Skeletal muscle tissue (tissue), 4 donors: ENCODE results near the gene CCDC102B. TPM values are rescaled to one million over a fixed set of nuclear protein-coding genes. Genes with fewer than 3 reads are reported as not detected.

Source experiments
- H3K27ac ChIP-seq: one replicate; pipeline ENCODE4 v1.7.0; 2013; ENCODE audit warnings: mild to moderate bottlenecking, low read depth, low read length, inconsistent platforms
- H3K27me3 ChIP-seq, 3 donors: one replicate each; pipeline ENCODE4 v1.7.0; 2013; ENCODE audit warnings: low read length in 3 of 3; ENCODE audit not compliant: control insufficient read depth in 3 of 3, insufficient read depth in 3 of 3
- H3K36me3 ChIP-seq, 3 donors: one replicate each; pipeline ENCODE4 v1.7.0; 2013; ENCODE audit warnings: low read length in 3 of 3; ENCODE audit not compliant: control insufficient read depth in 3 of 3, insufficient read depth in 3 of 3
- H3K4me1 ChIP-seq, 3 donors: one replicate each; pipeline ENCODE4 v1.7.0; 2013; ENCODE audit warnings: low read length in 3 of 3, mild to moderate bottlenecking in 3 of 3; ENCODE audit not compliant: control insufficient read depth in 3 of 3, insufficient read depth in 3 of 3
- H3K4me3 ChIP-seq, 3 donors: one replicate each; pipeline ENCODE4 v1.7.0; 2013; ENCODE audit warnings: low read length in 3 of 3
- H3K9ac ChIP-seq, 3 donors: one replicate each; pipeline ENCODE4 v1.7.0; 2013; ENCODE audit warnings: low read length in 3 of 3, mild to moderate bottlenecking in 3 of 3, moderate library complexity in 2 of 3, low read depth in 1 of 3
- H3K9me3 ChIP-seq, 3 donors: one replicate each; pipeline ENCODE4 v1.7.0; 2013; ENCODE audit warnings: low read length in 3 of 3; ENCODE audit not compliant: control insufficient read depth in 3 of 3
- total RNA-seq: library from RNA; depleted of rRNA; stranded (reverse); fragments of >200 nt; gene quantifications from one replicate; pipeline ENCODE4 v1.2.3, GENCODE V29; 2014
- donor health status: Osteomylitis.

CCDC102B gene
- total RNA-seq, 1 donor from 2014 or later, result 21.9 TPM

DNA sequence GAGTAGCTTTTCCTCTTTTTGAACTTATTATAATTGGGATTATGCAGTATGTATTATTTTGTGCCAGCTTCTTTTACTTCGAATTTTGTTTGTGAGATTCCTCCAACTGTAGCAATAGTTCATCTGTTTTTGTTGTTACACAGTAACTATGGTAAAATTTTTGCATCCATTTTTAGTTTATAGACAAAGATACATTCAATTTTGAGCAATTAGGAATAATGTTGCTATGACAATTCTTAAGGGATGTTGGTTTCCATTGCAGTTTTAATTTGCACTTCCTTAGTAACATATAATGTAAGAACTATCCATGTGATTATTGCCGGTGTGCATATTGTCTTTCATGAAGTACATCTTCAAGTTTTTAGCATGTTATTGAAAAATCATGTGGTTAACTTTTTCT lies 20.7 kb downstream of the CCDC102B start:
- Histone ChIP-seq H3K9ac (no peak overlapping the region), H3K4me3 (no peak overlapping the region), H3K4me1 (no peaks in the 10 kb centered on the region), H3K36me3 (no peaks in the 10 kb centered on the region), H3K9me3 (no peaks in the 10 kb centered on the region), H3K27me3 (no peaks in the 10 kb centered on the region), H3K27ac (no peak overlapping the region)

DNA sequence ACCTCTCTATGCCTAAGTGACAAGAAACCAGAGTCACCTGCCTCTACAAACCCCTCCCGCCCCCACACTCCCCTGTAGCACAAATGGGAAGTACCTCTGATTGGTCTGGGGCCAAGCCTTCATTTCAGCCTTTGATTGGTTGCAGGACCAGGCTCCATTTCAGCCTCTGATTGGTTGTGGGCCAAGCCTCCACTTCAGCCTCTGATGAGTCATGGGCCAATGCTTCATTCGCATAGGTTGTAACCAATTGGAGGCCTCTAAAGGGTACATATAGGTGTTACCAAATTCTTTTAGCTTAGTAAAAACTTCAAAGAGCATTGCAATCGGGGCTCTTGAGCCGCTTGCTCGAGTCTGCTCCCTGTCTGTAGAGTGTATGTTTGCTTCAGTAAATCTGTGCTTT lies 25.0 kb downstream of the CCDC102B start:
- Histone ChIP-seq H3K27ac (no peak overlapping the region), H3K4me1 (no peaks in the 10 kb centered on the region), H3K9ac (no peak overlapping the region), H3K4me3 (no peak overlapping the region), H3K36me3 (no peaks in the 10 kb centered on the region), H3K9me3 (no peaks in the 10 kb centered on the region), H3K27me3 (no peaks in the 10 kb centered on the region)

DNA sequence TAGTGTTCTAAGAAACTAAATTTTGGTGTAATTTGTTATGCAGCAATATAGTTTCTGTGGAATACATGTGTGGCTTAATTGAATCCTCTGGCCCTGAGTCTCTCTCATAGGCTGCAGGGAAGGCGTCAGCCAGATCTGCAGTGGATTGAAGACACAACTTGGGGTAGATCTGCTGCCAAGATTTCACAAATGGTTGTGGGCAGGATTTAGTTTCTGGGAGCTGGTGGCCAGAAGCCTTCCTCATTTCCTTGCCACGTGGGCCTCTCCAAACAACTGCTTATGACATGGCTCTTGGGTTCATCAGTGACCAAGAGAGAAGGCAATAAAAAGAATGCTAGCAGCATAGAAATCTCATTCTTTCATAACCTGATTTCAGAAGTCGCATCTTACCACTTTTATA lies 28.2 kb downstream of the CCDC102B start:
- H3K9ac ChIP-seq, result no peak overlapping the region
- no peaks in the 10 kb centered on the region for H3K27me3 ChIP-seq
- no peak overlapping the region for H3K27ac ChIP-seq
- H3K4me3 ChIP-seq, result no peak overlapping the region
- H3K36me3 ChIP-seq, result no peaks in the 10 kb centered on the region
- no peaks in the 10 kb centered on the region for H3K4me1 ChIP-seq
- no peaks in the 10 kb centered on the region for H3K9me3 ChIP-seq

DNA sequence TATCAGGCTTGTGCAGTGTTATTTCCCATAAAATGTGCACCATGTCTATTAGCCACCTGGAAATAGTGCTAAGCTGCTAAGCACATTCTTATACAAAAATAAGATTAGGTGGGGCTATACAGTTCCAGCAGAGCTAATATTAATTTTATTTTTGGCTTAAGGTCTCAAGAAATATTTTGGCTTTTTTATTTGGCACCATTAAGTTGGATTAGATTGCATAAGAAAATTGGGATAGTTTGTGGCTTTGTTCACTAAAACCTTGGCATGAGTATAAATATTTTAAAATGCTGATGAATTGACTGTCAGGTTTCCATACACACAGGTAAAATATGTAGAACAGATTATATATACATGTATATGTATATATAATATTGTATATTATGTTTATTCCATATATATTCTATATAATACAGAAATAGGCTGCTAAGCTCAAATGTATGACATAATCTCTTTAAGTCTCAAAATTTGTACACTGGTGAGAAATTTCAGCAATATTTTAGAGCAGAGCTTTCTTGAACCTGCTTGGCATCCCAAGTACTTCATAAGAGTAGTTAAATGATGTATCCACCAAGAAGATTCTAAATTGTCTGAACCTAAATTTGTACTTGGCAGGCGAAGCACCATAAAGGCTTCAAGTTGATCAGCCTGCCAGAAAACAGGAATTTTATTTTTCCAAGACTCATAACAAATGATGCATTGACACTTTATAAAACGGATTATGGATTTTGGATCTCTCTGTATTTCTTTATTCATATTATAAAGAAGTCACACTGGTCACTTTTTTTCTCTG lies 32.6 kb downstream of the CCDC102B start:
- no peak overlapping the region for H3K4me3 ChIP-seq
- no peaks in the 10 kb centered on the region for H3K9me3 ChIP-seq
- H3K9ac ChIP-seq, result no peak overlapping the region
- no peaks in the 10 kb centered on the region for H3K27me3 ChIP-seq
- H3K27ac ChIP-seq, result no peak overlapping the region
- H3K4me1 ChIP-seq, result no peaks in the 10 kb centered on the region
- H3K36me3 ChIP-seq, result no peaks in the 10 kb centered on the region

DNA sequence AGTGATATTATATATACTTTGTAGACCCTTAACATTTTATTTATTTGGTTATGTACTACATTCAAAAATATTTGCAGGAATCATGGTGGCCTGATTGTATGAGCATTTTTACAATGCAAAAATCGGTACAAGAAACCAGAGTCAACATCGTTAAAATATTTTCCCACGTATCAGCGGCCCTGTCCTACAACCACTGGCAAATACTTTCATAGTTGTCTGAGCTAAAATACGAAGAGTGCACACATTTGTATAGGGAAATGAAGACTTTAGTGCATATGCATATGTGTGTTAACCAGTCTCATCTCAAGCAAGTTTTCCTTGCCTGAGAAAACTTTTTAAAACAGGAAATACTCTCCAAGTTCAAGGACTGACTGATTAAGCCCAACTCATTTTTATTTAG lies 35.9 kb downstream of the CCDC102B start:
- Histone ChIP-seq H3K4me1 (no peaks in the 10 kb centered on the region), H3K4me3 (no peak overlapping the region), H3K9me3 (no peaks in the 10 kb centered on the region), H3K9ac (no peak overlapping the region), H3K36me3 (no peaks in the 10 kb centered on the region), H3K27ac (no peak overlapping the region), H3K27me3 (no peaks in the 10 kb centered on the region)

DNA sequence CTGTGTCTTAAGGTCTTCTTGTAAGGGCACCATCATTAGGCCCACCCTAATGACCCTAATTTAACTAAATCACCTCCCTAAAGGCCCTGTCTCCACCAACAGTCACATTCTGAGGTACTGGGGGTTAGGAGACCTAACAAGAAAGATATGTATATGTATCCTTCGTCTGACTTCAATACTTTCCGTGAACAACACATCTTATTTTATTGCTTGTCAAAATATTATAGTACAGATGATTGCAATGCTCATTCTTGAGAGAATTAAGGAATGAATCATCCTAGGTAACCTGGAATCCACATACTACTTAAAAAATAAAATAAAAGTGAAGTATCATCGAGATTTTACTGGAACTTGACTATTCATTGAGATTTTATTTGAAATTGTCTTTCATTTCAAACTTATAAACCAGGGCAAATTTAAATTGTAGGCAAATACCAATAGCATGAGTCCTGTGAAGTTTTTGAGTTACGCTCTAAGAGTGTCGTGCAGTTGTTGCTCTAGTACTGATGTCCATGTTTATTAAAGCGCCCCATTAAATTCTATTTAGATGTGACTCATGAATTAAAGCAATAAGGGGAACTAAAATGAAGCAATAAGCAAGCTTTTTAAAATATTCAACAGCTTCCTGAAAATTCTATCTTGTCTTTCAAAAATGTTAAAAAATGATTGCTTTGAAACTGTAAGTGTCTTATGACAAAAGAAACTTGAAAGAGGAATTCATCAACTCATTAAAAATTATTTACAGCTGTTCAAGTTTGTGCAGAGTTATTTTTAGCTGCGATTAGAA lies 40.0 kb downstream of the CCDC102B start:
- Histone ChIP-seq H3K9me3 (no peaks in the 10 kb centered on the region), H3K36me3 (no peaks in the 10 kb centered on the region), H3K27me3 (no peaks in the 10 kb centered on the region), H3K4me3 (no peak overlapping the region), H3K4me1 (no peaks in the 10 kb centered on the region), H3K9ac (no peak overlapping the region), H3K27ac (no peak overlapping the region)

DNA sequence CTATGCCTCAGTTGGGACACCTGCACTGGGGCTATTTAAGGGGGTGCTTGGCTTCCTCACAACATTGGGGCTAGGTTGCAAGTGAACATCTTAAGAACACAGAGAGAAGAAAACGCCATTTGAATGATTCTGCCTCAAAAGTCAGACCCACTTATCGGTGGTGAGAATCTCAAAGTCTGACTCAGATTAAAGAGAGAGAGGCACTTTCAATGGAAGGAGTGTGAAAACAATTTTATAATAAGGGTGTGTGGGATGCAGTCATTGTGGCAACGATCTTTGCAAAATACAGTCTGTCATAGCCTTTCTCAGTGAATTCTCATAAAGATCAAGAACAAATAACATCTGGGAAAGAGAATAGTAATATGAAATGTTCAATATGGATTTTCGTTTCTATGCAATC lies 41.8 kb downstream of the CCDC102B start:
- no peaks in the 10 kb centered on the region for H3K4me1 ChIP-seq
- no peak overlapping the region for H3K9ac ChIP-seq
- H3K36me3 ChIP-seq, result no peaks in the 10 kb centered on the region
- H3K4me3 ChIP-seq, result no peak overlapping the region
- no peak overlapping the region for H3K27ac ChIP-seq
- H3K9me3 ChIP-seq, result no peaks in the 10 kb centered on the region
- H3K27me3 ChIP-seq, result no peaks in the 10 kb centered on the region

DNA sequence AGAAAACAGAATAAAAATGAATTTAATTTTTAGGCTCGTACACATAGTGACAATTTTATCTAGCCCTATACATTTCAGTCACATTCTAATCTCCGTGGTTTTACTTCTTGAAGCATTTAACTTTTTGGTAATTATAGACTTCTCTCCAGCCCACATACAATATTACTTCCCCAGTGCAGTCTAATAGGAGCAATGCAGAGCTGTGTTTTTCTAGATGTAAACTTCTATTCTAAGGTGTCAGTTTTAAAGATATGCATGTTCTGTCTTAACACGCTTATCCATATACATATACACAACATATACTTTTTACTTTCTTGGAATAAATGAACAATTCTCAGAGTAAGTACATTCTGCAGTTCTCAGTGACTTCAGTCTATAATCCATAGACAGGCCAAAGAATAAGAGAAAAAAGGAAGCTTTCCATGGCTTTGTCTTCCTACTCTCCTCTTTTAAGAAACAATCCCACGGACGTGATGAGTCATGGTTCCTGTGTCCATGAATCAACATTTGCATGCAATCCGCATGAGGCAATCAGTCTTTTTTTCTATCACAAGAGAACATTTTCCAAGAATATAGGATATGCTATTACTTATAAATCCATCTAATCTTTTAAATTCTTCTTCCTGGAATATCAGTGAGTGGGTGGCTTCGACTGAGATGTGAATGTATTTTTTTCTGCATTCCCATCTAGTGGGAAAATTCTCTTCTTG lies 42.8 kb downstream of the CCDC102B start:
- H3K36me3 ChIP-seq, result no peaks in the 10 kb centered on the region
- H3K27me3 ChIP-seq, result no peaks in the 10 kb centered on the region
- H3K9ac ChIP-seq, result no peak overlapping the region
- H3K27ac ChIP-seq, result no peak overlapping the region
- H3K4me3 ChIP-seq, result no peak overlapping the region
- H3K4me1 ChIP-seq, result no peaks in the 10 kb centered on the region
- no peaks in the 10 kb centered on the region for H3K9me3 ChIP-seq

DNA sequence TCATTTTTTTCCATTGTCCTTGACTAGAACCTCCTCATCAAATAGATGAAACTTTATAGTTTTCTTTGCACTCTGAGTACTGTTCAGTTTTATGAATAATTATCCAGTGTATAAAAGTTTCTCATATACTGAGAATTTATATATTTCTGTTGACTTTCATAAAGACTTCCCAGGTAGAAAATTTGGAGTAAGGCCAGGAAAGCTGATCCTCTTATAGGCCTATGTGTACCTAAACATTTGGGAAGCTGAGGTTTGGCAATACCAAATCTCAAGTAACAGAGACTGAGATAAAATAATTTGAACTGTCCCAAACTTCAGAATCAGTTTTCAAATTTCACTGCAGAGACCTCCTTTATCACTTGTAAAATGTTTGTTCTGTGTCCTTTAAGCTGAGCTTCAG lies 43.4 kb downstream of the CCDC102B start:
- Histone ChIP-seq H3K9ac (no peak overlapping the region), H3K27ac (no peak overlapping the region), H3K4me3 (no peak overlapping the region), H3K9me3 (no peaks in the 10 kb centered on the region), H3K36me3 (no peaks in the 10 kb centered on the region), H3K27me3 (no peaks in the 10 kb centered on the region), H3K4me1 (no peaks in the 10 kb centered on the region)

DNA sequence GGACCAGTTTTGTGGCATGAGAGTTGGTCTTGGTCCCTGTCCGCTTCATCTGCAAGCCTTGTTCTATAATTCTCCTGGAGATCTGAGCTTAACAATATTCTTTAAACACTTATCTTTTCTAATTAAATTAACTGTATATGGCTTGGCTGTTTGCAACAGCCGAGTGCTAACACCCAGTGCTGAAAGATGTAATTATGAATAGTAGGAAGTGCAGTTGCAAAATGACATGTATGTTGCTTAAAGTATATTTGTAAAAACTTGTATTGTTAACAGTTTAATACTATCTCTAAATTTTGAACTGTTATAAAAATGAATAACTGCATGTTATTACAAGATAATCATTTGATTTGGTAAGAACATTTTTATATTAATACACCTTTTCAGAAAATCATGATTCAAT lies 45.1 kb downstream of the CCDC102B start:
- no peaks in the 10 kb centered on the region for H3K27me3 ChIP-seq
- H3K4me3 ChIP-seq, result no peak overlapping the region
- no peaks in the 10 kb centered on the region for H3K9me3 ChIP-seq
- no peak overlapping the region for H3K9ac ChIP-seq
- no peaks in the 10 kb centered on the region for H3K4me1 ChIP-seq
- no peaks in the 10 kb centered on the region for H3K36me3 ChIP-seq
- H3K27ac ChIP-seq, result no peak overlapping the region
